Activated naive CD4-positive, alpha-beta T cell treated with anti-CD3 and anti-CD28 coated beads for 36 hours (primary cell): ENCODE results near the gene RAVER1. TPM values are rescaled to one million over a fixed set of nuclear protein-coding genes. Genes with fewer than 3 reads are reported as not detected.
A peak's percentile ranks its signal among the peaks of the same experiment; 100 is the strongest.
"Not testable (repeated sequence)": the region's sequence is repeated elsewhere in the genome, so short reads cannot be mapped to it uniquely, and the experiment has no call there.

Source experiments
- CTCF ChIA-PET: fragments of 350-600 bp; sonication (Branson Sonifier 250); formaldehyde crosslinking; loops from one replicate; lab custom pipeline; 2021; ENCODE audit warnings: antibody characterized with exemption; lab: Charles Lee
- DNase-seq: peaks from one replicate; pipeline ENCODE4 v3.0.0-alpha.2; 2020
- H3K27ac Mint-ChIP-seq: one replicate; pipeline ENCODE4 v1.8.0; 2021; ENCODE audit warnings: mild to moderate bottlenecking, mixed read lengths
- H3K27me3 Mint-ChIP-seq: one replicate; pipeline ENCODE4 v1.8.0; 2021; ENCODE audit warnings: low read depth, mixed read lengths
- H3K36me3 Mint-ChIP-seq: one replicate; pipeline ENCODE4 v1.8.0; 2021; ENCODE audit warnings: low read depth, mixed read lengths
- H3K4me1 Mint-ChIP-seq: one replicate; pipeline ENCODE4 v1.8.0; 2021; ENCODE audit warnings: low read depth, mixed read lengths
- H3K4me3 Mint-ChIP-seq: one replicate; pipeline ENCODE4 v1.8.0; 2021; ENCODE audit warnings: mild to moderate bottlenecking, moderate library complexity, mixed read lengths
- H3K9me3 Mint-ChIP-seq: one replicate; pipeline ENCODE4 v1.8.0; 2021; ENCODE audit warnings: mixed read lengths
- intact Hi-C: fragments of 100-400 bp; cut with micrococcal nuclease; formaldehyde crosslinking; loops from one replicate; pipeline ENCODE4 v1.15.1; 2023
- total RNA-seq, 2 experiments: library from RNA; stranded (reverse); gene quantifications; one replicate each; pipeline ENCODE4 v1.2.3, GENCODE V29; 2021

Gene RAVER1
- total RNA-seq, 2 experiments from 2014 or later: 63.0 to 69.0 TPM

- no peaks in the 10 kb centered on the region for H3K9me3 Mint-ChIP-seq
- no peak overlapping the region for H3K27ac Mint-ChIP-seq
- peaks cover 14% of the 10 kb centered on the region for H3K27me3 Mint-ChIP-seq
- no peak for DNase-seq
- CTCF ChIA-PET: interaction anchor here (0.6 to 1.1 kb wide), 2 partner anchors 105 to 227 kb away, joined by 3 read pairs; no protein-coding TSS in a partner anchor
- peaks cover 31% of the 10 kb centered on the region for H3K4me1 Mint-ChIP-seq
- H3K4me3 Mint-ChIP-seq: no peak overlapping the region
- intact Hi-C loops: no loop called here
- peaks cover 32% of the 10 kb centered on the region for H3K36me3 Mint-ChIP-seq
These were observed 49.8 kb downstream of the RAVER1 start for GRCh38 chr19:10283301-10284064.

- H3K9me3 Mint-ChIP-seq, H3K27ac Mint-ChIP-seq: not testable (repeated sequence)
These were observed 51.3 kb downstream of the RAVER1 start for GRCh38 chr19:10282043-10282442.

GRCh38 chr19:10279737-10280442, 53.4 kb downstream of the RAVER1 start:
- CTCF ChIA-PET: interaction anchor here (0.5 to 2.3 kb wide), 9 partner anchors 10 to 348 kb away, joined by 3 to 13 read pairs (median 3); partner anchors contain the start of genes ICAM1 and ICAM5
- no peak for DNase-seq
- Mint-ChIP-seq H3K36me3 (peaks cover 22% of the 10 kb centered on the region), H3K9me3 (no peaks in the 10 kb centered on the region), H3K4me3 (no peak overlapping the region), H3K27ac (peak overlapping the region; percentile 70), H3K27me3 (no peaks in the 10 kb centered on the region), H3K4me1 (peaks cover 15% of the 10 kb centered on the region)
- intact Hi-C loops: no loop called here

More at GRCh38 chr19:10282043-10282442, 51.3 kb downstream of the RAVER1 start:
- Mint-ChIP-seq H3K36me3 (peaks cover 34% of the 10 kb centered on the region), H3K4me1 (peaks cover 24% of the 10 kb centered on the region)
- CTCF ChIA-PET: interaction anchor here (0.6 kb wide), 1 partner anchor 282 kb away, joined by 3 read pairs; no protein-coding TSS in a partner anchor
- DNase-seq, H3K27me3 Mint-ChIP-seq, intact Hi-C loops, H3K4me3 Mint-ChIP-seq: not testable (repeated sequence)

GRCh38 chr19:10278935-10279334, 54.4 kb downstream of the RAVER1 start:
- Mint-ChIP-seq H3K27me3 (no peaks in the 10 kb centered on the region), H3K9me3 (no peaks in the 10 kb centered on the region), H3K36me3 (peaks cover 24% of the 10 kb centered on the region), H3K4me3 (no peak overlapping the region), H3K4me1 (peaks cover 21% of the 10 kb centered on the region), H3K27ac (no peak overlapping the region)
- CTCF ChIA-PET: interaction anchor here (0.7 to 2.3 kb wide), 2 partner anchors 9 to 347 kb away, joined by 3 to 13 read pairs; partner anchors contain the start of gene ICAM1
- no peak for DNase-seq
- intact Hi-C loops: no loop called here

GRCh38 chr19:10277795-10278589, 55.3 kb downstream of the RAVER1 start:
- no peak overlapping the region for H3K4me3 Mint-ChIP-seq
- H3K27ac Mint-ChIP-seq: no peak overlapping the region
- peaks cover 22% of the 10 kb centered on the region for H3K4me1 Mint-ChIP-seq
- intact Hi-C loops: no loop called here
- peaks cover 22% of the 10 kb centered on the region for H3K36me3 Mint-ChIP-seq
- H3K27me3 Mint-ChIP-seq: no peaks in the 10 kb centered on the region
- no peaks in the 10 kb centered on the region for H3K9me3 Mint-ChIP-seq
- CTCF ChIA-PET: no interaction called here
- DNase-seq: no peak

- CTCF ChIA-PET: interaction anchor here (0.7 kb wide), 1 partner anchor 46 kb away, joined by 3 read pairs; no protein-coding TSS in a partner anchor
- Mint-ChIP-seq H3K4me3 (no peak overlapping the region), H3K4me1 (peaks cover 44% of the 10 kb centered on the region), H3K9me3 (no peaks in the 10 kb centered on the region), H3K36me3 (peaks cover 17% of the 10 kb centered on the region), H3K27me3 (no peaks in the 10 kb centered on the region), H3K27ac (peak overlapping the region; percentile 1)
- intact Hi-C loops: no loop called here
- DNase-seq: no peak
These were observed 58.7 kb downstream of the RAVER1 start for GRCh38 chr19:10274589-10274988.

- peak overlapping the region; percentile 85 for H3K27ac Mint-ChIP-seq
- intact Hi-C loops: loop anchor here (1.0 to 2.0 kb wide), 5 partner anchors 18 to 231 kb away; partner anchors contain the start of genes FDX2, ICAM5, KEAP1 and RAVER1
- H3K27me3 Mint-ChIP-seq: no peaks in the 10 kb centered on the region
- peak overlapping the region; percentile 78 for H3K4me3 Mint-ChIP-seq
- peaks cover 34% of the 10 kb centered on the region for H3K4me1 Mint-ChIP-seq
- CTCF ChIA-PET: interaction anchor here (0.7 to 5.4 kb wide), 15 partner anchors 8 to 151 kb away, joined by 3 to 85 read pairs (median 11); partner anchors contain the start of genes ICAM4, ICAM5 and TYK2
- DNase-seq: peak; percentile 71
- H3K9me3 Mint-ChIP-seq: no peaks in the 10 kb centered on the region
- peaks cover 13% of the 10 kb centered on the region for H3K36me3 Mint-ChIP-seq
These were observed 61.7 kb downstream of the RAVER1 start for GRCh38 chr19:10271543-10272086.

GRCh38 chr19:10270616-10271394, 62.5 kb downstream of the RAVER1 start, which contains the start of gene ICAM1:
TSS of gene ICAM1 (plus strand) at chr19:10271120. CDS start at chr19:10271160, 40 bp downstream.
- intact Hi-C loops: loop anchor here (1.0 to 2.0 kb wide), 5 partner anchors 18 to 232 kb away; partner anchors contain the start of genes FDX2, ICAM5, KEAP1 and RAVER1
- peak within 1 kb of the TSS; percentile 78 for H3K4me3 Mint-ChIP-seq
- H3K27me3 Mint-ChIP-seq: no peaks in the 10 kb centered on the region
- H3K27ac Mint-ChIP-seq: peak within 1 kb of the TSS; percentile 85
- peaks cover 13% of the 10 kb centered on the region for H3K36me3 Mint-ChIP-seq
- H3K4me1 Mint-ChIP-seq: peaks cover 34% of the 10 kb centered on the region
- no peaks in the 10 kb centered on the region for H3K9me3 Mint-ChIP-seq
- CTCF ChIA-PET: interaction anchor here (0.6 to 5.4 kb wide), 23 partner anchors 9 to 338 kb away, joined by 3 to 85 read pairs (median 4); partner anchors contain the start of genes ICAM4, ICAM5 and TYK2
- peak; percentile 86 for DNase-seq

GRCh38 chr19:10270180-10270615, 63.1 kb downstream of the RAVER1 start:
- H3K36me3 Mint-ChIP-seq: peaks cover 13% of the 10 kb centered on the region
- CTCF ChIA-PET: interaction anchor here (0.6 to 5.4 kb wide), 21 partner anchors 10 to 242 kb away, joined by 3 to 85 read pairs (median 7); partner anchors contain the start of genes ICAM4, ICAM5 and TYK2
- H3K4me1 Mint-ChIP-seq: peaks cover 34% of the 10 kb centered on the region
- DNase-seq: peak; percentile 72
- H3K4me3 Mint-ChIP-seq: peak overlapping the region; percentile 78
- peak overlapping the region; percentile 85 for H3K27ac Mint-ChIP-seq
- intact Hi-C loops: loop anchor here (2.0 kb wide), 3 partner anchors 47 to 233 kb away; partner anchors contain the start of genes FDX2, KEAP1 and TYK2
- H3K27me3 Mint-ChIP-seq: no peaks in the 10 kb centered on the region
- H3K9me3 Mint-ChIP-seq: no peaks in the 10 kb centered on the region

- H3K4me3 Mint-ChIP-seq: peak overlapping the region; percentile 78
- peaks cover 9% of the 10 kb centered on the region for H3K36me3 Mint-ChIP-seq
- peak overlapping the region; percentile 85 for H3K27ac Mint-ChIP-seq
- intact Hi-C loops: loop anchor here (1.0 to 2.0 kb wide), 5 partner anchors 10 to 233 kb away; partner anchors contain the start of genes FDX2, KEAP1 and TYK2
- CTCF ChIA-PET: interaction anchor here (0.6 to 5.4 kb wide), 26 partner anchors 10 to 270 kb away, joined by 3 to 85 read pairs (median 4); partner anchors contain the start of genes ICAM4, ICAM5 and TYK2
- no peaks in the 10 kb centered on the region for H3K27me3 Mint-ChIP-seq
- no peaks in the 10 kb centered on the region for H3K9me3 Mint-ChIP-seq
- peak; percentile 93 for DNase-seq
- H3K4me1 Mint-ChIP-seq: peaks cover 31% of the 10 kb centered on the region
These were observed 63.8 kb downstream of the RAVER1 start for GRCh38 chr19:10269333-10270179.
